GM12878 (cell line): ENCODE measurements around the gene ZNF208.

Experiments used
- BCLAF1 ChIP-seq: fragments of 450-650 bp; IDR thresholded peaks from 2 replicates; pipeline ENCODE4 v1.6.1; 2017; ENCODE audit warnings: antibody characterized with exemption, mild to moderate bottlenecking, moderate library complexity
- BHLHE40 ChIP-seq, 2 experiments: fragments of 450-650 bp in 1 of 2; IDR thresholded peaks; 2 replicates each; pipeline ENCODE4 v1.6.1; 2011 to 2017; ENCODE audit warnings: low read depth in 2 of 2, borderline replicate concordance in 1 of 2, improper control_type of control experiment in 1 of 2, low read length in 1 of 2, mild to moderate bottlenecking in 1 of 2
- EP300 ChIP-seq, 2 experiments: fragments of 150-350 bp in 1 of 2; IDR thresholded peaks; 2 replicates each; pipeline ENCODE4 v1.6.1; 2011 to 2012; ENCODE audit warnings: low read depth in 2 of 2, low read length in 2 of 2, borderline replicate concordance in 1 of 2, improper control_type of control experiment in 1 of 2, inconsistent platforms in 1 of 2; ENCODE audit not compliant: control insufficient read depth in 1 of 2
- HCFC1 ChIP-seq: fragments of 150-350 bp; IDR thresholded peaks from 2 replicates; pipeline ENCODE4 v1.6.1; 2014; ENCODE audit warnings: low read length
- POLR2A ChIP-seq: IDR thresholded peaks from 2 replicates; pipeline ENCODE4 v1.6.1; 2011; ENCODE audit warnings: low read depth, mild to moderate bottlenecking, low read length
- POLR2AphosphoS5 ChIP-seq: IDR thresholded peaks from 2 replicates; pipeline ENCODE4 v1.6.1; 2011; ENCODE audit warnings: mild to moderate bottlenecking, low read length, inconsistent platforms
- RAD21 ChIP-seq: IDR thresholded peaks from 2 replicates; pipeline ENCODE4 v1.6.1; 2011; ENCODE audit warnings: mild to moderate bottlenecking, low read depth, low read length, moderate library complexity; ENCODE audit not compliant: insufficient read depth
- RCOR1 ChIP-seq: conservative IDR thresholded peaks from 2 replicates; pipeline ENCODE4 v1.6.1; 2012; ENCODE audit warnings: low read depth, low read length, improper control_type of control experiment
- ZBTB4 ChIP-seq: fragments of 450-650 bp; formaldehyde crosslinking; IDR thresholded peaks from 2 replicates; pipeline ENCODE4 v1.4.0; 2022; ENCODE audit warnings: mild to moderate bottlenecking, moderate library complexity
- ZNF24 ChIP-seq: fragments of 450-650 bp; IDR thresholded peaks from 2 replicates; pipeline ENCODE4 v1.6.1; 2017; ENCODE audit warnings: antibody characterized with exemption, mild to moderate bottlenecking

- TF ChIP-seq RAD21 (no peak), HCFC1 (no peak), ZNF24 (no peak), POLR2A (no peak), POLR2AphosphoS5 (no peak), EP300 (IDR thresholded peaks at IDR 0.05; ENCODE audit: borderline replicate concordance in 1 of 2, control insufficient read depth in 1 of 2, low read depth in 2 of 2, low read length in 2 of 2) (no peak), BCLAF1 (no peak), BHLHE40 (IDR thresholded peaks at IDR 0.05; ENCODE audit: borderline replicate concordance in 1 of 2, low read depth in 2 of 2, low read length in 1 of 2) (no peak), RCOR1 (no peak), ZBTB4 (CRISPR knock-in tag) (no peak)
These were observed 127.2 kb downstream of the ZNF208 start for GRCh38 chr19:21883516-21883915.
